HFF-Myc (cell line): ENCODE data around the gene USP24.
A peak's percentile ranks its signal among the peaks of the same experiment; 100 is the strongest.

ENCODE experiments used
- DNase-seq: peaks from one replicate; pipeline ENCODE4 v3.0.0-alpha.2; 2011; ENCODE audit warnings: low read depth; ENCODE audit errors: extremely low read depth
- H3K4me3 ChIP-seq: replicated peaks from 2 replicates; pipeline ENCODE4 v1.5.1; 2011; ENCODE audit warnings: low read depth, mild to moderate bottlenecking, control low read depth, low read length
- TF ChIP-seq, protein P1 (sequence below): IDR thresholded peaks from 2 replicates; pipeline ENCODE4 v1.5.1; 2012; ENCODE audit warnings: mild to moderate bottlenecking, low read depth, low read length, control low read depth; ENCODE audit errors: missing control alignments

USP24 gene

DNA sequence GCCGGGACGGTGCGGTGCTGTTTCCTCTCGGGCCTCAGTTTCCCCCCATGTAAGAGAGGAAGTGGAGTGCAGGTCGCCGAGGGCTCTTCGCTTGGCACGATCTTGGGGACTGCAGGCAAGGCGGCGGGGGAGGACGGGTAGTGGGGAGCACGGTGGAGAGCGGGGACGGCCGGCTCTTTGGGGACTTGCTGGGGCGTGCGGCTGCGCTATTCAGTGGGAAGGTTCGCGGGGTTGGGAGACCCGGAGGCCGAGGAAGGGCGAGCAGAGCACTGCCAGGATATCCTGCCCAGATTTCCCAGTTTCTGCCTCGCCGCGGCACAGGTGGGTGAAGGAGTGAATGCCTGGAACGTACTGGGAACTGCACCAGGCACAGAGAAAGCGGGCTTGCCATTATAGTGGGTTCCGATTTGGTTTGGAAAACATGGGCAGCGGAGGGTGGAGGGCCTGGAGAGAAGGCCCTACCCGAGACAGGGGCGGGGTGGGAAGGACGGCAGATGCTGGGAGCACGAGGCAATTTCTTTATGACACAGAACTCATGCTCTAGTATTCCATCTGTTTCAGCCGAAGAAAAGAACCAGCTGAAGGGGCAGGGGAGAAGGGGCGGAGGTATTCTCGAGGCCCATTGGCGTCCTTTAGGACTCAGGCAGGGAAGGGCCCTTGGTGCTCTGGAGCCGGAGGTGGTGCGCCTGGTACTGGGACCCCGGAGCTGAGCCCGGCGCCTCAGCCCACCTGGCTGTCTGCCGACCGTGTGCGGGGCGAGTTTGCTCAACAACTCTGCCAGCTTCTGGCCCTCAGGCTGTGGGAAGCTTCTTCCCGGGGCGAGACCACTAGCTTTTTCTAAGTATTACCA, 174.9 kb downstream of the USP24 start:
- DNase-seq: no peak
- H3K4me3 ChIP-seq: peak overlapping the region; percentile 55
- TF ChIP-seq, protein P1, sequence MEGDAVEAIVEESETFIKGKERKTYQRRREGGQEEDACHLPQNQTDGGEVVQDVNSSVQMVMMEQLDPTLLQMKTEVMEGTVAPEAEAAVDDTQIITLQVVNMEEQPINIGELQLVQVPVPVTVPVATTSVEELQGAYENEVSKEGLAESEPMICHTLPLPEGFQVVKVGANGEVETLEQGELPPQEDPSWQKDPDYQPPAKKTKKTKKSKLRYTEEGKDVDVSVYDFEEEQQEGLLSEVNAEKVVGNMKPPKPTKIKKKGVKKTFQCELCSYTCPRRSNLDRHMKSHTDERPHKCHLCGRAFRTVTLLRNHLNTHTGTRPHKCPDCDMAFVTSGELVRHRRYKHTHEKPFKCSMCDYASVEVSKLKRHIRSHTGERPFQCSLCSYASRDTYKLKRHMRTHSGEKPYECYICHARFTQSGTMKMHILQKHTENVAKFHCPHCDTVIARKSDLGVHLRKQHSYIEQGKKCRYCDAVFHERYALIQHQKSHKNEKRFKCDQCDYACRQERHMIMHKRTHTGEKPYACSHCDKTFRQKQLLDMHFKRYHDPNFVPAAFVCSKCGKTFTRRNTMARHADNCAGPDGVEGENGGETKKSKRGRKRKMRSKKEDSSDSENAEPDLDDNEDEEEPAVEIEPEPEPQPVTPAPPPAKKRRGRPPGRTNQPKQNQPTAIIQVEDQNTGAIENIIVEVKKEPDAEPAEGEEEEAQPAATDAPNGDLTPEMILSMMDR: no peak

DNA sequence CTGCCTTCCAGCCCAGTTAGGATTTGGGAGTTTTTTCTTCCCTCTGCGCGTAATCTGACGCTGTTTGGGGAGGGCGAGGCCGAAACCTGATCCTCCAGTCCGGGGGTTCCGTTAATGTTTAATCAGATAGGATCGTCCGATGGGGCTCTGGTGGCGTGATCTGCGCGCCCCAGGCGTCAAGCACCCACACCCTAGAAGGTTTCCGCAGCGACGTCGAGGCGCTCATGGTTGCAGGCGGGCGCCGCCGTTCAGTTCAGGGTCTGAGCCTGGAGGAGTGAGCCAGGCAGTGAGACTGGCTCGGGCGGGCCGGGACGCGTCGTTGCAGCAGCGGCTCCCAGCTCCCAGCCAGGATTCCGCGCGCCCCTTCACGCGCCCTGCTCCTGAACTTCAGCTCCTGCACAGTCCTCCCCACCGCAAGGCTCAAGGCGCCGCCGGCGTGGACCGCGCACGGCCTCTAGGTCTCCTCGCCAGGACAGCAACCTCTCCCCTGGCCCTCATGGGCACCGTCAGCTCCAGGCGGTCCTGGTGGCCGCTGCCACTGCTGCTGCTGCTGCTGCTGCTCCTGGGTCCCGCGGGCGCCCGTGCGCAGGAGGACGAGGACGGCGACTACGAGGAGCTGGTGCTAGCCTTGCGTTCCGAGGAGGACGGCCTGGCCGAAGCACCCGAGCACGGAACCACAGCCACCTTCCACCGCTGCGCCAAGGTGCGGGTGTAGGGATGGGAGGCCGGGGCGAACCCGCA, 175.7 kb downstream of the USP24 start, which contains the start of gene PCSK9:
Gene PCSK9, plus strand, starts transcription at position 207 of the 741 bp plus-strand sequence. Its CDS starts 290 bp downstream, at position 497.
- H3K4me3 ChIP-seq: peak within 1 kb of the TSS; percentile 55
- TF ChIP-seq, protein P1: no peak
- no peak for DNase-seq

DNA sequence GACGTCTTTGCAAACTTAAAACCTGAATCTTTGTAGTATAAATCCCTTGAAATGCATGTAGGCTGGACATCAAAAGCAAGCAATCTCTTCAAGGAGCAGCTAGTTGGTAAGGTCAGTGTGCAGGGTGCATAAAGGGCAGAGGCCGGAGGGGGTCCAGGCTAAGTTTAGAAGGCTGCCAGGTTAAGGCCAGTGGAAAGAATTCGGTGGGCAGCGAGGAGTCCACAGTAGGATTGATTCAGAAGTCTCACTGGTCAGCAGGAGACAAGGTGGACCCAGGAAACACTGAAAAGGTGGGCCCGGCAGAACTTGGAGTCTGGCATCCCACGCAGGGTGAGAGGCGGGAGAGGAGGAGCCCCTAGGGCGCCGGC, 176.2 kb downstream of the USP24 start:
- DNase-seq: no peak
- peak overlapping the region; percentile 55 for H3K4me3 ChIP-seq
- TF ChIP-seq, protein P1: no peak

DNA sequence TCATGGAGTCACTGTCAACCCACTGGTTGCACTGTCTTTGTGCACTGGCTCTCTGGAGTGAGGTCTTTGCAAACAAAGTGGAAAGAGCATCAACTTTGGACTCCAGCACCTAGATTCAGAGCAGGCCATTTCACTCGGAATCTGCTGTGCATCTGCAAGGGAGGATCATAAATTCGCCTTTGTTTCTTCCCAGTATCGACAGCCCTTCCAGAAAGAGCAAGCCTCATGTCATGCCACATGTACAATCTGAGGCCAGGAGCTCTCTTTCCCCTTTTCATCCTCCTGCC, 176.7 kb downstream of the USP24 start:
- H3K4me3 ChIP-seq: no peak overlapping the region
- DNase-seq: no peak
- TF ChIP-seq, protein P1: no peak

DNA sequence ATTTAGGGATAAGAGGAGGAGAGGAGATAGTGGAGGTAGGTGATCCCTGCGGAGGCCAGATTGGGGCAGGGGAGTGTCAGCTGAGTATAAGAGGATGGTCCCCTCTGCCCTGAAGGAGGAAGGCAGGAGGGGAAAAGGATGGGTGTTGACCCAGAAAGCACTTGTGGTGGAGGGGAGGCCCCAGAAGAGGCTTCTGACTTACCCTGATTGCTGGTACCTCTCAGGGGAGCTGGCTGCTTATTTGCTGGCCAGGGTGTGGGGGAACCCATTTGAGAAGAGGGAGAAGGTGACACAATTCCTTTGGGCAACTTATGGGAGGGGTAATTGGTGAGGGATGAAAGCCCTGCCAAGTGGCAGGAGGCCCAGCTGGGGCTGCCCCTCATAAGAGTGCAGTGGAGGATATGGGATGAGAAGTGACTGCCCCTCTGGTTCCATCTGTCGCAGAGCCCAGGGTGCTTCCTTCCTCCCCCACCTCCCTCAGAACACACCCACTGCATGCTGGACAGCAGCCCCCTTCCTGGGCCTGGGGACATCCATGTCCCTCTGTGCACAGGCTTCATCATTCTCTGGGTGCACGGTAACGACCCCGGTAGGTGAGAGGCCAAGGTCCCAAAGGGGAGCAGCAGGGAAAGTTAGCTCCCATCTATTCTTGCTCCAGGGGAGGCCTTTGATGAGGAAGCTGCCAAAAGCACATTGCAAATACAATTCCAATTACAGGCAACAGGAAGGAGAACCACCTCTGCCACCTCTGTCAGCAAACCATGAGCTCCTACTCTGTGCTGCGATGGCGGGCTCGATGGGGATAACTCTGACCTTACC, 177.2 kb downstream of the USP24 start:
- no peak overlapping the region for H3K4me3 ChIP-seq
- TF ChIP-seq, protein P1: no peak
- no peak for DNase-seq

DNA sequence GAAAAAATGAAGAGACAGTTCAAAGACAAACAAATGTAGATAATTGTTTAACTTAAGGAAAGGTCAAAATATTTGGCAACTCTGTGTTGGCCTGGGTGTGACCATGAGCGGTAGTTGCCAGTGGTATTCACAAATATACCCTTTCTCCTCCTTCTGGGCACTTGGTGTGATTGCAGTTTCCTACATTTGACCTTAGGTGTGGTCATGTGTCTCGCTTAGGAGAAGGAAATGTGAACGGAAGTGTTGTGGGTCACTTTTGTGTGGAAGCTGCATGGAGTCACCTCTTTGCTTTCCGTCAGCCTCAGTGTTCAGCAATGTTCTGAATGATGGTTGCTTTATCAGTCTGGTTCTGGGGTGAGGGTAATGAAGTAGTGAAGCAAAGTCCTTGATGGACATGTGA, 179.3 kb downstream of the USP24 start:
- no peak overlapping the region for H3K4me3 ChIP-seq
- no peak for DNase-seq
- TF ChIP-seq, protein P1: no peak
